GM21717 (cell line): ENCODE measurements around the gene GALM.
"Not testable (repeated sequence)": the region's sequence is repeated elsewhere in the genome, so short reads cannot be mapped to it uniquely, and the experiment has no call there.

ENCODE experiments used
- ATAC-seq: cut with Tn5 transposase; IDR thresholded peaks from one replicate; pipeline ENCODE4 v1.9.1; 2021; ENCODE audit warnings: mild to moderate bottlenecking, moderate library complexity; ENCODE audit not compliant: unreplicated experiment

Gene GALM

GRCh38 chr2:38755891-38756290, 90.0 kb downstream of the GALM start:
- not testable (repeated sequence) for ATAC-seq

GRCh38 chr2:38763228-38763627, 97.3 kb downstream of the GALM start:
- ATAC-seq = no peak

GRCh38 chr2:38763728-38764127, 97.8 kb downstream of the GALM start:
- no peak for ATAC-seq

GRCh38 chr2:38765149-38765548, 99.2 kb downstream of the GALM start:
- no peak for ATAC-seq

GRCh38 chr2:38765551-38765950, 99.6 kb downstream of the GALM start:
- ATAC-seq = no peak

- no peak for ATAC-seq
Measured at GRCh38 chr2:38771632-38772031, 105.7 kb downstream of the GALM start.

- no peak for ATAC-seq
Measured at GRCh38 chr2:38775097-38775920, 109.4 kb downstream of the GALM start.

GRCh38 chr2:38775921-38776225, 110.0 kb downstream of the GALM start:
- ATAC-seq = no peak

- ATAC-seq = no peak
Measured at GRCh38 chr2:38776531-38776930, 110.6 kb downstream of the GALM start.

GRCh38 chr2:38778687-38779082, 112.8 kb downstream of the GALM start:
- ATAC-seq = no peak

- no peak for ATAC-seq
Measured at GRCh38 chr2:38783586-38783985, 117.7 kb downstream of the GALM start.
